ENCODE results near the gene NTN1. TPM values are rescaled to one million over a fixed set of nuclear protein-coding genes. Genes with fewer than 3 reads are reported as not detected.

The NTN1 gene
- polyA plus RNA-seq, 3 donors, result 0.03 to 0.04 TPM; not detected in 1

GRCh38 chr17:9219631-9220397, 198.5 kb downstream of the NTN1 start:
- no peak overlapping the region for H3K27ac ChIP-seq (ENCODE audit: low read depth in 1 of 2, low read length in 2 of 2)
- no peak overlapping the region for H3K4me2 ChIP-seq (replicated peaks; ENCODE audit: extremely low read depth, low read length, poor library complexity, severe bottlenecking)
- H3K27me3 ChIP-seq (ENCODE audit: control insufficient read depth in 2 of 2, insufficient read depth in 2 of 2, low read length in 2 of 2), result no peaks in the 10 kb centered on the region
- intact Hi-C loops (cut with micrococcal nuclease), result no loop called here
- no peaks in the 10 kb centered on the region for H3K4me1 Mint-ChIP-seq
- H3K4me1 ChIP-seq (ENCODE audit: control insufficient read depth in 1 of 2, insufficient read depth in 2 of 2, low read length in 2 of 2), result no peaks in the 10 kb centered on the region
- H3K9me3 Mint-ChIP-seq, result peaks cover 13 to 17% (median 16%) of the 10 kb centered on the region in 7 donors
- TF ChIP-seq CTCF (IDR thresholded peaks at IDR 0.05), result no peak
- H3K36me3 ChIP-seq (replicated peaks in 1 of 2; ENCODE audit: control insufficient read depth in 1 of 2, insufficient read depth in 2 of 2, low read length in 2 of 2), result no peaks in the 10 kb centered on the region
- no peak overlapping the region for H3K4me3 Mint-ChIP-seq
- H3K9me3 ChIP-seq (replicated peaks in 1 of 2; ENCODE audit: control insufficient read depth in 1 of 2, insufficient read depth in 1 of 2, low read length in 2 of 2), result peaks cover 14 to 15% of the 10 kb centered on the region in 2 donors
- H4K20me1 ChIP-seq (ENCODE audit: insufficient read depth, low read length), result no peaks in the 10 kb centered on the region
- H3K27ac Mint-ChIP-seq, result no peak overlapping the region
- H3K79me2 ChIP-seq (ENCODE audit: insufficient read depth, low read length), result no peaks in the 10 kb centered on the region
- H3K27me3 Mint-ChIP-seq (ENCODE audit: low read depth in 3 of 3), result peaks cover 0 to 3% (median 0%) of the 10 kb centered on the region in 3 donors
- H2AFZ ChIP-seq (ENCODE audit: insufficient read depth, low read depth, low read length, poor library complexity, severe bottlenecking), result no peak overlapping the region
- 95% methylated on average over 13 of the region's 13 CpGs for WGBS (ENCODE audit: insufficient coverage)
- no peak overlapping the region for H3K4me3 ChIP-seq (replicated peaks in 1 of 3; ENCODE audit: low read depth in 2 of 3, low read length in 3 of 3)
- no peak for DNase-seq
- H3K36me3 Mint-ChIP-seq, result no peaks in the 10 kb centered on the region
- no peak overlapping the region for H3K9ac ChIP-seq (ENCODE audit: insufficient read depth, low read length, poor library complexity, severe bottlenecking)

GRCh38 chr17:9220398-9221146, 199.3 kb downstream of the NTN1 start:
- H3K27me3 ChIP-seq (ENCODE audit: control insufficient read depth in 2 of 2, insufficient read depth in 2 of 2, low read length in 2 of 2), result no peaks in the 10 kb centered on the region
- H3K4me2 ChIP-seq (replicated peaks; ENCODE audit: extremely low read depth, low read length, poor library complexity, severe bottlenecking), result no peak overlapping the region
- no peak overlapping the region for H3K9ac ChIP-seq (ENCODE audit: insufficient read depth, low read length, poor library complexity, severe bottlenecking)
- intact Hi-C loops (cut with micrococcal nuclease), result no loop called here
- no peaks in the 10 kb centered on the region for H3K4me1 Mint-ChIP-seq
- TF ChIP-seq CTCF (IDR thresholded peaks at IDR 0.05), result no peak
- H3K36me3 ChIP-seq (replicated peaks in 1 of 2; ENCODE audit: control insufficient read depth in 1 of 2, insufficient read depth in 2 of 2, low read length in 2 of 2), result no peaks in the 10 kb centered on the region
- H3K36me3 Mint-ChIP-seq, result no peaks in the 10 kb centered on the region
- no peaks in the 10 kb centered on the region for H3K4me1 ChIP-seq (ENCODE audit: control insufficient read depth in 1 of 2, insufficient read depth in 2 of 2, low read length in 2 of 2)
- no peak for DNase-seq
- peaks cover 11 to 14% of the 10 kb centered on the region in 2 donors for H3K9me3 ChIP-seq (replicated peaks in 1 of 2; ENCODE audit: control insufficient read depth in 1 of 2, insufficient read depth in 1 of 2, low read length in 2 of 2)
- no peaks in the 10 kb centered on the region for H3K79me2 ChIP-seq (ENCODE audit: insufficient read depth, low read length)
- H3K4me3 Mint-ChIP-seq, result no peak overlapping the region
- WGBS (ENCODE audit: insufficient coverage), result 94% methylated on average over 19 of the region's 23 CpGs
- no peaks in the 10 kb centered on the region for H4K20me1 ChIP-seq (ENCODE audit: insufficient read depth, low read length)
- no peak overlapping the region for H3K4me3 ChIP-seq (replicated peaks in 1 of 3; ENCODE audit: low read depth in 2 of 3, low read length in 3 of 3)
- H3K27ac Mint-ChIP-seq, result no peak overlapping the region
- H3K27me3 Mint-ChIP-seq (ENCODE audit: low read depth in 3 of 3), result peaks cover 0 to 3% (median 0%) of the 10 kb centered on the region in 3 donors
- H2AFZ ChIP-seq (ENCODE audit: insufficient read depth, low read depth, low read length, poor library complexity, severe bottlenecking), result no peak overlapping the region
- H3K9me3 Mint-ChIP-seq, result peaks cover 10 to 12% (median 11%) of the 10 kb centered on the region in 7 donors
- no peak overlapping the region for H3K27ac ChIP-seq (ENCODE audit: low read depth in 1 of 2, low read length in 2 of 2)
